Mesothelial cell of epicardium (in vitro differentiated cells): Measurements from ENCODE around the gene STK39. TPM values are rescaled to one million over a fixed set of nuclear protein-coding genes. Genes with fewer than 3 reads are reported as not detected.

Experiments used
- DNase-seq, 2 experiments: peaks; one replicate each; pipeline ENCODE4 v3.0.0; 2021; ENCODE audit warnings: low spot score in 2 of 2; ENCODE audit not compliant: unreplicated experiment in 2 of 2
- H3K27ac Mint-ChIP-seq: 2 replicates; pipeline ENCODE4 v1.8.0; 2021; ENCODE audit warnings: mixed read lengths
- H3K27me3 Mint-ChIP-seq: 2 replicates; pipeline ENCODE4 v1.8.0; 2021; ENCODE audit warnings: low read depth, mixed read lengths
- H3K36me3 Mint-ChIP-seq: 2 replicates; pipeline ENCODE4 v1.8.0; 2021; ENCODE audit warnings: mixed read lengths
- H3K4me1 Mint-ChIP-seq: 2 replicates; pipeline ENCODE4 v1.8.0; 2021; ENCODE audit warnings: mixed read lengths
- H3K4me3 Mint-ChIP-seq: 2 replicates; pipeline ENCODE4 v1.8.0; 2021; ENCODE audit warnings: mild to moderate bottlenecking, moderate library complexity, mixed read lengths
- H3K9me3 Mint-ChIP-seq: 2 replicates; pipeline ENCODE4 v1.8.0; 2021; ENCODE audit warnings: mixed read lengths
- total RNA-seq: library from RNA; stranded (reverse); gene quantifications from 3 replicates; pipeline ENCODE4 v1.2.1, GENCODE V29; 2021
- TF ChIP-seq, protein P1 (sequence below): fragments of 200-600 bp; sonication (generic); IDR thresholded peaks from one replicate; pipeline ENCODE4 v1.5.0; 2021; ENCODE audit warnings: antibody characterized with exemption; ENCODE audit not compliant: unreplicated experiment

Gene STK39
- total RNA-seq, 1 donor from 2014 or later: 18.7 TPM

DNA sequence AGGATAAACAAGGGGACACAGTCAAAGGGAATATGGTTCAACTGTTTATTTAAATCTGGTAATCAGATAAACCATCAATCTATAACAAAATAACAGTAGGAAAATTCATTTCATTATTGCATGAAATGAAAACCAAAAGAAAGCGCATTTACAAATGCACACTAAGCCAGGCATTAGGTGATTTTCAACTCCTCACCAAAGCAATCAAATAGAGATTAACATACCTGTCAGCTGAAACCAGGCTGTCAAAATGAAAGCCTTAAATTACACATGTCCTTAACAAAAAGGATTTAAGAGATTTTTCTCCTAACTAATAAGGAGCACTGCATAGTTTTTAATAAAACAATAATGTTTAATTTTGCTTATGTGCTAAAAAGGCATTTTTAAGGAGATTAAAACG lies 23.0 kb downstream of the STK39 start:
- H3K4me1 Mint-ChIP-seq: no peaks in the 10 kb centered on the region
- DNase-seq: no peak
- no peaks in the 10 kb centered on the region for H3K9me3 Mint-ChIP-seq
- no peak overlapping the region for H3K27ac Mint-ChIP-seq
- TF ChIP-seq, protein P1, sequence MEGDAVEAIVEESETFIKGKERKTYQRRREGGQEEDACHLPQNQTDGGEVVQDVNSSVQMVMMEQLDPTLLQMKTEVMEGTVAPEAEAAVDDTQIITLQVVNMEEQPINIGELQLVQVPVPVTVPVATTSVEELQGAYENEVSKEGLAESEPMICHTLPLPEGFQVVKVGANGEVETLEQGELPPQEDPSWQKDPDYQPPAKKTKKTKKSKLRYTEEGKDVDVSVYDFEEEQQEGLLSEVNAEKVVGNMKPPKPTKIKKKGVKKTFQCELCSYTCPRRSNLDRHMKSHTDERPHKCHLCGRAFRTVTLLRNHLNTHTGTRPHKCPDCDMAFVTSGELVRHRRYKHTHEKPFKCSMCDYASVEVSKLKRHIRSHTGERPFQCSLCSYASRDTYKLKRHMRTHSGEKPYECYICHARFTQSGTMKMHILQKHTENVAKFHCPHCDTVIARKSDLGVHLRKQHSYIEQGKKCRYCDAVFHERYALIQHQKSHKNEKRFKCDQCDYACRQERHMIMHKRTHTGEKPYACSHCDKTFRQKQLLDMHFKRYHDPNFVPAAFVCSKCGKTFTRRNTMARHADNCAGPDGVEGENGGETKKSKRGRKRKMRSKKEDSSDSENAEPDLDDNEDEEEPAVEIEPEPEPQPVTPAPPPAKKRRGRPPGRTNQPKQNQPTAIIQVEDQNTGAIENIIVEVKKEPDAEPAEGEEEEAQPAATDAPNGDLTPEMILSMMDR: no peak
- no peak overlapping the region for H3K4me3 Mint-ChIP-seq
- no peaks in the 10 kb centered on the region for H3K27me3 Mint-ChIP-seq
- H3K36me3 Mint-ChIP-seq: peaks cover 2% of the 10 kb centered on the region

DNA sequence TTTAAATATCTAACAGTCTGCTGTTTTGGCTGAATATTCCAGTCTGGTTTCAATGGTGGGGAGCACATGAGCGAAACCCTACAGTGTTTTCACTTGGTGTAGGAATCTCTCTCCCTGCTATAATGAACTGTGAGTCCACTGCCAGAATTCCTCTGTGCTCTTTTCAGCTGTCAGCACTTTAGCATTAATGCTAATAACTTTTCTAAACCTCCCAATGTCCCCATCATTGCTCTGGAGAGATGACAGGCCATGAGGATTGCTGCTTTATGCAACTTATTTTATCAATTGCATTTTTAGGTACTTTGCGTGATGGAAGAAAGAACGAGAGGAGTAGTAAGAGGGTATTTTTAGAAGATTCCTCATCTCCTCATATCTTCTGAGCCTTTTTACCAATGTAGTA lies 25.3 kb downstream of the STK39 start:
- no peaks in the 10 kb centered on the region for H3K36me3 Mint-ChIP-seq
- DNase-seq: no peak
- no peaks in the 10 kb centered on the region for H3K27me3 Mint-ChIP-seq
- H3K9me3 Mint-ChIP-seq: no peaks in the 10 kb centered on the region
- peaks cover 10% of the 10 kb centered on the region for H3K4me1 Mint-ChIP-seq
- TF ChIP-seq, protein P1: no peak
- H3K4me3 Mint-ChIP-seq: no peak overlapping the region
- H3K27ac Mint-ChIP-seq: no peak overlapping the region

DNA sequence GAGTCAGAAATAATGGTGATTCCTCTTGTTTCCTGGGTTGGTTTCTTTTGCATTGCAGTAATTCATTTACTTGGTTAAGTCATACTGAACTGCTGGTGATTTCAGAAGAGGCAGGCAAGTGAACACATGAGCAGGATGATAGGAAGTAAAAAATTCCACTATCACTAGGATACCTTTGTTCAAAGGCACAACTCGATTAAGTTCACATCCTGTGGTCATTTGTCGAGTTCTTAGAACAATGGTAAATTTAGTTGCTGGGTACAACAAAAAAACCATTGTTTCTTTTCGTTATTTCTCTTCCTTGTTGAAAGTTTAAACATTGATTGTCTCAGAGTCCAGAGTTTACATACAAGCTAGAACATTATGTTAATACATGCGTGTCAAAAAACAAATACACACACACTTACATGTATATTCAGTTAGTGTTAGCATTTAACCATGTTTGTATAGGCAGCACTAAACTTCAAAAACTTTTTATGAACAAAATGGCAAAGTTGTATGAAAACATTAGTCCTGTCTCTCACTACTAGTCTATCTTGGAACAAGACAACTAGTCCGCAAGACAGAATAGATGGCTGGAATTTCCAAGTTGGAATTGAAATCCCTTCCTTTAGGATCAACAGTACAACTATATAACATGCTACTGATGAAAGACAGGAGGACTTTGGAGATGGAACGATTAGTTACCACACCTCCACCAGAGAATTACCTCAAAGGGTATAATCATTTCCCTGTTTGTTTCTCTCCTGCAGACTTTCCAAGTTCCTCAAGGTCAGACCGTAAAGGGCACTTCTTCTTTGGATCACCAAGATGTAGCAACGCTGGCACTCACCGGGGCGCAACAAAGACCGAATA lies 26.2 kb downstream of the STK39 start:
- TF ChIP-seq, protein P1: no peak
- H3K4me3 Mint-ChIP-seq: no peak overlapping the region
- no peak overlapping the region for H3K27ac Mint-ChIP-seq
- no peaks in the 10 kb centered on the region for H3K9me3 Mint-ChIP-seq
- DNase-seq: no peak
- no peaks in the 10 kb centered on the region for H3K27me3 Mint-ChIP-seq
- H3K36me3 Mint-ChIP-seq: no peaks in the 10 kb centered on the region
- peaks cover 10% of the 10 kb centered on the region for H3K4me1 Mint-ChIP-seq

DNA sequence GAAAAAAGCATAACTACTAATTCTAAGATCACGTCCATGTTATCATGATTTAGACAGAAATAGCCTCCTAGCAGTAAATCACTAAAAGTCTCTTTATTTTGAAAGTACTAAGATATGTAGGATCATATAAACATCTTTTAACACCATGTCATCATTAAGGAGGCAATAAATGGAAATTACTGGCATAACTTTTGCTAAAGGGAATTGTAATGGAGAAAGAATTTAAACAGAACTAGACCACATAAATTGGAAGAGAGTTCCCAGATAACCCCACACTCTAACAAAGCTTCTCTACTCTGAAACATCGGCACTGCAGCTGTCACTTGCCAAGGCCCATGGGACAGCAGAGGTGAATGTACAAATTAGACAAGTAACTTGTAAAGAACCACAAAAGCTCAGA lies 29.5 kb downstream of the STK39 start:
- no peak for DNase-seq
- Mint-ChIP-seq H3K4me1 (peaks cover 11% of the 10 kb centered on the region), H3K4me3 (no peak overlapping the region), H3K27me3 (no peaks in the 10 kb centered on the region), H3K27ac (no peak overlapping the region), H3K9me3 (no peaks in the 10 kb centered on the region), H3K36me3 (no peaks in the 10 kb centered on the region)
- TF ChIP-seq, protein P1: no peak

DNA sequence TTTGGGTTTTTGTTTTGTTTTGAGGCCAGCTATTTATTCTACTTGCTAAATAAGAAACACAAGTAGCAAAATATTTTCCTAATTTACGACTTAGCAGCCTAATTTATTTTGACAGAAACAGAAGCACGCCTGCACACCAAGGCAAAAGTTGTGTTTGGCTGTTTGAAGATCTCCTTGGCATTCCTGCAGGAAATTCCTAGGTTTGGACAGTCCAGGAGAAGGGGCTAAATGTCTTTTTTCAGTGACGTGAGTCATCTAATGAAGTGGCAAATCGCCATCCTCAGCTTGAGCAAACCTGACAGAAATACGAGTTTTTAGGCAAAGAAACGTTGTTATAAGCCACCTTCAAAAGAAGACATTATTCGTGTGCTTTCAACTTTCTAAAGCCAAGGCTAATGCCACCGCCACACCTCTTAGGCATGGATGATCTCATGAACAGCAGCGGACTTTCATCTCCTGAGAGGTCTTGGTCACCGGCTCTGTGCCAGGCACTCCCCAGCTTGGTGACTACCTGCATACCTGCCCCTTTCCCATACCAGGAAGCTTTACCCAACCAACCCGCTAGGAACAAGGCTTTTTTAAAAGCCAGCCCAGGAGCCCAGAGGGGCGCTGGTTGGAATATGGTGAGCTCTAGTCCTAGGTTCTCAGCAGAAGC lies 30.9 kb downstream of the STK39 start:
- peaks cover 23% of the 10 kb centered on the region for H3K4me1 Mint-ChIP-seq
- H3K27me3 Mint-ChIP-seq: no peaks in the 10 kb centered on the region
- no peak overlapping the region for H3K27ac Mint-ChIP-seq
- H3K36me3 Mint-ChIP-seq: no peaks in the 10 kb centered on the region
- TF ChIP-seq, protein P1: no peak
- H3K9me3 Mint-ChIP-seq: no peaks in the 10 kb centered on the region
- DNase-seq: no peak
- no peak overlapping the region for H3K4me3 Mint-ChIP-seq
